ENCODE results near the gene TANGO2.

The TANGO2 gene

GRCh38 chr22:20052309-20053259 is 31.7 kb downstream of the TANGO2 start:
- no peak overlapping the region for H3K27ac ChIP-seq (ENCODE audit: low read length)
- H3K36me3 ChIP-seq (ENCODE audit: control insufficient read depth, insufficient read depth, low read length): peaks cover 3% of the 10 kb centered on the region; the same call in 1 of the 2 replicates
- no peaks in the 10 kb centered on the region for H3K27me3 ChIP-seq (ENCODE audit: control insufficient read depth, insufficient read depth, low read length)
- H3K4me3 ChIP-seq (ENCODE audit: low read length): no peak overlapping the region
- no CpG with 5 or more reads among the region's 26 CpGs for WGBS (ENCODE audit: insufficient coverage, insufficient read length)
- H3K4me1 ChIP-seq (ENCODE audit: control insufficient read depth, insufficient read depth, low read length): no peaks in the 10 kb centered on the region
- H3K9me3 ChIP-seq (ENCODE audit: control insufficient read depth, insufficient read depth, low read length): no peaks in the 10 kb centered on the region
- DNase-seq (ENCODE audit: low read depth, low spot score): no peak

GRCh38 chr22:20053407-20054033 is 32.6 kb downstream of the TANGO2 start:
- H3K27ac ChIP-seq (ENCODE audit: low read length): no peak overlapping the region
- no peak overlapping the region for H3K4me3 ChIP-seq (ENCODE audit: low read length)
- H3K36me3 ChIP-seq (ENCODE audit: control insufficient read depth, insufficient read depth, low read length): peaks cover 3% of the 10 kb centered on the region; the same call in 1 of the 2 replicates
- H3K9me3 ChIP-seq (ENCODE audit: control insufficient read depth, insufficient read depth, low read length): no peaks in the 10 kb centered on the region
- WGBS (ENCODE audit: insufficient coverage, insufficient read length): no CpG with 5 or more reads among the region's 14 CpGs
- no peaks in the 10 kb centered on the region for H3K4me1 ChIP-seq (ENCODE audit: control insufficient read depth, insufficient read depth, low read length)
- no peak for DNase-seq (ENCODE audit: low read depth, low spot score)
- H3K27me3 ChIP-seq (ENCODE audit: control insufficient read depth, insufficient read depth, low read length): no peaks in the 10 kb centered on the region

- Histone ChIP-seq H3K4me1 (ENCODE audit: control insufficient read depth, insufficient read depth, low read length) (no peaks in the 10 kb centered on the region), H3K27me3 (ENCODE audit: control insufficient read depth, insufficient read depth, low read length) (no peaks in the 10 kb centered on the region), H3K27ac (ENCODE audit: low read length) (no peak overlapping the region), H3K4me3 (ENCODE audit: low read length) (no peak overlapping the region), H3K36me3 (ENCODE audit: control insufficient read depth, insufficient read depth, low read length) (peaks cover 3% of the 10 kb centered on the region; the same call in 1 of the 2 replicates), H3K9me3 (ENCODE audit: control insufficient read depth, insufficient read depth, low read length) (no peaks in the 10 kb centered on the region)
- WGBS (ENCODE audit: insufficient coverage, insufficient read length): no CpG with 5 or more reads among the region's 12 CpGs
- DNase-seq (ENCODE audit: low read depth, low spot score): no peak
Observed at GRCh38 chr22:20054034-20054427, 33.1 kb downstream of the TANGO2 start.

DNA sequence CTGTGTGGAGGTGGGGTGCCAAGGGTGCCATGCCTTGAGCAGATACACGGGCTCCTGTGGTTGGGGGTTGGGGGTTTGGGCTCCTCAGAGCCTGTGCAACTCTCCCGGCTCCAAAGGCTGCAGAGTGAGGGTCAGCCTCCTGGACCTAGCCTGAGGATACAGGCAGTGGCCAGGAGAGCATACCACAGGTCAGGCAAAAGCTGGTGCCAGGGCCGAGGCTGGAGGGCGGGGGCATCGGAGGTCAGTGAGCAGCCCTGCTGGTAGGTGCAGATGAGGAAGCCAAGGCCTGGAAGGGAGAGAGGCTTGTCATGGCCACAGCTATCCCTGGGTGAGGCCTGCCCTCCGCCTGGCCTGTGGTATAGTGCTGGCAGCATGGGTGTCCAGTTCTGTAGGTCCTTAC is 33.6 kb downstream of the TANGO2 start:
- Histone ChIP-seq H3K27ac (ENCODE audit: low read length) (no peak overlapping the region), H3K4me3 (ENCODE audit: low read length) (no peak overlapping the region), H3K36me3 (ENCODE audit: control insufficient read depth, insufficient read depth, low read length) (peaks cover 3% of the 10 kb centered on the region; the same call in 1 of the 2 replicates), H3K9me3 (ENCODE audit: control insufficient read depth, insufficient read depth, low read length) (no peaks in the 10 kb centered on the region), H3K4me1 (ENCODE audit: control insufficient read depth, insufficient read depth, low read length) (no peaks in the 10 kb centered on the region), H3K27me3 (ENCODE audit: control insufficient read depth, insufficient read depth, low read length) (no peaks in the 10 kb centered on the region)
- no peak for DNase-seq (ENCODE audit: low read depth, low spot score)
- no CpG with 5 or more reads among the region's 6 CpGs for WGBS (ENCODE audit: insufficient coverage, insufficient read length)

- WGBS (ENCODE audit: insufficient coverage, insufficient read length): no CpG with 5 or more reads among the region's 2 CpGs
- DNase-seq (ENCODE audit: low read depth, low spot score): no peak
- H3K36me3 ChIP-seq (ENCODE audit: control insufficient read depth, insufficient read depth, low read length): peaks cover 3% of the 10 kb centered on the region; the same call in 1 of the 2 replicates
- H3K4me3 ChIP-seq (ENCODE audit: low read length): no peak overlapping the region
- H3K27me3 ChIP-seq (ENCODE audit: control insufficient read depth, insufficient read depth, low read length): no peaks in the 10 kb centered on the region
- H3K4me1 ChIP-seq (ENCODE audit: control insufficient read depth, insufficient read depth, low read length): no peaks in the 10 kb centered on the region
- no peak overlapping the region for H3K27ac ChIP-seq (ENCODE audit: low read length)
- H3K9me3 ChIP-seq (ENCODE audit: control insufficient read depth, insufficient read depth, low read length): no peaks in the 10 kb centered on the region
Observed at GRCh38 chr22:20055144-20055543, 34.2 kb downstream of the TANGO2 start.

DNA sequence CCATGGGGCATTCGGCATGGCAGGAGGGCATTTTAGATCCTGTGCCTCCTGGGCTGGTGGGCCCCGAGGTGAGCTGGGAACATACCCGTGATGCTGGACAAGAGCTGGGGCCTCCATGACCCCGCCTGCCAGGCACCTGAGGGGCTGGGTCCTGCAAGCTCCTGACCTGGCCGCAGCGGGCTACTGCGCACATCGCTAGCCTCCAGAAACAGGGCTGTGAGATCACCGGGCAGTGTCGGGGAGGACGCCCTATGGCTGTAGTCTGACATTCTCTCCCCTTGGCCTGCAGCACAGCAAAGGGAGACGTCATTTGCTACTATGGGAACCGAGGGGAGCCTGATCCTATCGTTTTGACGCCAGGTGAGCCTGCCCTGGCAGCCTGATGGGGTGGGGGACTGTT is 34.7 kb downstream of the TANGO2 start:
- no peak overlapping the region for H3K27ac ChIP-seq (ENCODE audit: low read length)
- WGBS (ENCODE audit: insufficient coverage, insufficient read length): no CpG with 5 or more reads among the region's 15 CpGs
- DNase-seq (ENCODE audit: low read depth, low spot score): no peak
- H3K4me3 ChIP-seq (ENCODE audit: low read length): no peak overlapping the region
- H3K9me3 ChIP-seq (ENCODE audit: control insufficient read depth, insufficient read depth, low read length): no peaks in the 10 kb centered on the region
- H3K36me3 ChIP-seq (ENCODE audit: control insufficient read depth, insufficient read depth, low read length): peaks cover 3% of the 10 kb centered on the region; the same call in 1 of the 2 replicates
- H3K27me3 ChIP-seq (ENCODE audit: control insufficient read depth, insufficient read depth, low read length): no peaks in the 10 kb centered on the region
- H3K4me1 ChIP-seq (ENCODE audit: control insufficient read depth, insufficient read depth, low read length): no peaks in the 10 kb centered on the region

DNA sequence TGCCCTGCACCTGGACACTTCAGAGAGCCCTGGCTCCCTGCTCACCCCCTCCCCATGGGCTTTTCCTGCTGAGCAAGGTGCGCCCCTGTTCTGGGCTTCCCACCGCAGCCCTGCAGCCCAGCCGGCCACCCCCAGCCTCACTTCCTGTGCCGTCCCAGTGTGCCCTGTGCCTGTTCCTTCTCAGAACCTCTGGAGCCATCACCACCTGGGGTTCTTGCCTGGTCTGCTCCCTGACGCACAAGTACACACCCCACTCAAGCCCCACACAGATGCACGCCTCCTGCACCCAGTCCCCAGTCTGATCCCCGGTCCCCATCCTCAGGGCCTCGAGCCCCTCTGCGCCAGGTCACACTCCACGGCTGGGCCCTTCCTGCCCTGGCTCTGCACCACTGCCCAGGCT is 35.3 kb downstream of the TANGO2 start:
- no peak for DNase-seq (ENCODE audit: low read depth, low spot score)
- Histone ChIP-seq H3K9me3 (ENCODE audit: control insufficient read depth, insufficient read depth, low read length) (no peaks in the 10 kb centered on the region), H3K4me3 (ENCODE audit: low read length) (no peak overlapping the region), H3K36me3 (ENCODE audit: control insufficient read depth, insufficient read depth, low read length) (peaks cover 3% of the 10 kb centered on the region; the same call in 1 of the 2 replicates), H3K27ac (ENCODE audit: low read length) (no peak overlapping the region), H3K4me1 (ENCODE audit: control insufficient read depth, insufficient read depth, low read length) (no peaks in the 10 kb centered on the region), H3K27me3 (ENCODE audit: control insufficient read depth, insufficient read depth, low read length) (no peaks in the 10 kb centered on the region)
- WGBS (ENCODE audit: insufficient coverage, insufficient read length): no CpG with 5 or more reads among the region's 10 CpGs

DNA sequence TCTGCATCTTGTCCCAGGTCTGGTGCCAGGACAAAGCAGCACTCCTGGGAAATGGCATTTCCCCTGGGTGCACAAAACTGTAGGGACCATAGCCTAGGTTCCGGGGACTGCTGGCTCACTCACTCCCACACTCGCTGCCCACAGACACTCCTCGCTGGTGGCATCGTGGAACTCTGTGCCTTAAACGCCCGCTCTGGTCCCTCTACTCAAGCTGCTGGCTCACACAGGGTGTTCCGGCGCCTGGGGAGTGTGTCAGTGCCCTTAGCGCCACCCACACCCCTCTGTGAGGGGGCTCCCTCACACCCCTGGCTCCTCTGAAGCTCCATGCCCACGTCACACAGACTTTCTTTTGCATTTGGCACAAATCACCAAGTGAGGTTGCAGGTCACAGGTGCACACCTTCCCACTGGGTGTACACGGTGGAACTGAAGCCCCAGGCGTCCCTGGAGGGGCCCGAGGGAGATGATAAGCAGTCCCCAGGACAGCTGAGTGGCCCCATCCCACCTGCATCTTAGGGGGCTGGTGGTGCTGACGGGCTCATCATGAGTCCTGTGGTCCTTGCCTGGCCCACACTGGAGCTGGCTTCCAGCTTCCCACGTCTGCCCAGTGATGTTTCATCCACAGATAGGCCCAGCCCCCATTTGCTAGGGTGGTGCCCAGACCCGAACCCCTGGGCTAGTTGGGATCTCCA is 35.9 kb downstream of the TANGO2 start:
- no peaks in the 10 kb centered on the region for H3K4me1 ChIP-seq (ENCODE audit: control insufficient read depth, insufficient read depth, low read length)
- WGBS (ENCODE audit: insufficient coverage, insufficient read length): no CpG with 5 or more reads among the region's 16 CpGs
- H3K4me3 ChIP-seq (ENCODE audit: low read length): no peak overlapping the region
- H3K9me3 ChIP-seq (ENCODE audit: control insufficient read depth, insufficient read depth, low read length): no peaks in the 10 kb centered on the region
- no peak for DNase-seq (ENCODE audit: low read depth, low spot score)
- H3K36me3 ChIP-seq (ENCODE audit: control insufficient read depth, insufficient read depth, low read length): peaks cover 3% of the 10 kb centered on the region; the same call in 1 of the 2 replicates
- no peak overlapping the region for H3K27ac ChIP-seq (ENCODE audit: low read length)
- no peaks in the 10 kb centered on the region for H3K27me3 ChIP-seq (ENCODE audit: control insufficient read depth, insufficient read depth, low read length)

DNA sequence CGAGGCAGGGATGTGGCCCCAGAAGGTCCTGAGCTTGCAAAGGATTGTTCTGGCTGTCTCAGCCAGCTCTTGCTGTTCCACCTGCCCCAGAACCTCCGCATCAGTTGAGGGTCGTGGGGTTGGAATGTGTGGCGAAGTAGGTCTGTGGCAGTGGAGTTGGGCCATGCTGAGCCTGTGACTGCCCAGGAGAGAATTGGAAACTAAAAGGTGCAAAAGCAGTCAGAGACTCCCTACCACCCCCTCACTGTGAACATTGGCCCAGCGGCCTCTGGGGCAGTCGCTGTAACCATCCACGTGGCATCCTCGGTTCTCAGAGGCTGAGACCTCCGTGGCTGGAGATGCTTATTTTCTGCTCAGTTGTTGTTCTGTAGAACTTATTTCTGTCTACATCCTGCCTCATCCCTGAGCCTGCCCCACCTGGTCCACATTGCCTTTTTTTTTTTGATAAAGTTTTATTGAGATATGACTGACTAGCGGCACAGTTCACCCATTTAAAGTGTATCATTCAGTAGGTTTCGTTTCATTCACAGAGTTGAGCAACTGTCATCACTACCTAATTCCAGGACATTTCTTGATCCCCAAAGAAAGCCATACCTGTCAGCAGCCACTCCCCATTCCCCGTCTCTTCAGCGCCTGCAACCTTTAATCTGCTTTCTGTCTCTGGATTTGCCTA is 36.8 kb downstream of the TANGO2 start:
- Histone ChIP-seq H3K4me1 (ENCODE audit: control insufficient read depth, insufficient read depth, low read length) (no peaks in the 10 kb centered on the region), H3K9me3 (ENCODE audit: control insufficient read depth, insufficient read depth, low read length) (no peaks in the 10 kb centered on the region), H3K27ac (ENCODE audit: low read length) (no peak overlapping the region), H3K36me3 (ENCODE audit: control insufficient read depth, insufficient read depth, low read length) (no peaks in the 10 kb centered on the region), H3K4me3 (ENCODE audit: low read length) (no peak overlapping the region), H3K27me3 (ENCODE audit: control insufficient read depth, insufficient read depth, low read length) (no peaks in the 10 kb centered on the region)
- WGBS (ENCODE audit: insufficient coverage, insufficient read length): no CpG with 5 or more reads among the region's 13 CpGs
- no peak for DNase-seq (ENCODE audit: low read depth, low spot score)
